Esophagus squamous epithelium (tissue), 5 donors: ENCODE data around the gene ASPRV1. TPM values are rescaled to one million over a fixed set of nuclear protein-coding genes. Genes with fewer than 3 reads are reported as not detected.

Experiments used
- DNase-seq: peaks from one replicate; lab custom pipeline; 2025; lab: John Stamatoyannopoulos, UW
- H3K27ac ChIP-seq, 4 donors: fragments of 200-600 bp; sonication (generic); one replicate each; pipeline ENCODE4 v1.5.1; 2016 to 2019; ENCODE audit warnings: mild to moderate bottlenecking in 1 of 4
- H3K27me3 ChIP-seq, 4 donors: fragments of 200-600 bp; sonication (generic); 1 replicate in 3 of 4; 2 replicates in 1 of 4; pipeline versions ENCODE4 v1.5.1 to v1.6.0; 2017 to 2021; ENCODE audit warnings: antibody characterized with exemption in 1 of 4
- H3K36me3 ChIP-seq, 3 donors: fragments of 200-600 bp; sonication (generic); one replicate each; pipeline ENCODE4 v1.5.1; 2016 to 2019
- H3K4me1 ChIP-seq, 3 donors: fragments of 200-600 bp; sonication (generic); one replicate each; pipeline ENCODE4 v1.5.1; 2017 to 2019
- H3K4me3 ChIP-seq, 4 donors: fragments of 200-600 bp; sonication (generic); 1 replicate in 3 of 4; 2 replicates in 1 of 4; pipeline ENCODE4 v1.5.1; 2016 to 2019; ENCODE audit warnings: mild to moderate bottlenecking in 2 of 4, moderate library complexity in 1 of 4
- H3K9me3 ChIP-seq, 3 donors: fragments of 200-600 bp; sonication (generic); one replicate each; pipeline ENCODE4 v1.5.1; 2016 to 2019
- CTCF ChIP-seq, 6 experiments: fragments of 450-650 bp in 4 of 6; fragments of 200-600 bp in 2 of 6; sonication (generic) in 2 of 6; IDR thresholded peaks; one replicate each; pipeline ENCODE4 v1.5.1; 2016 to 2019; ENCODE audit warnings: antibody characterized with exemption in 6 of 6, mild to moderate bottlenecking in 4 of 6, moderate library complexity in 4 of 6
- POLR2A ChIP-seq, 4 donors: fragments of 450-650 bp; IDR thresholded peaks; one replicate each; pipeline ENCODE4 v1.6.1; 2017; ENCODE audit warnings: antibody characterized with exemption in 4 of 4, mild to moderate bottlenecking in 4 of 4, moderate library complexity in 3 of 4
- WGBS, 2 donors: methylation state at CpG; one replicate each; pipeline ENCODE4 v1.1.5; 2018; 5-methylcytosine and 5-hydroxymethylcytosine counted together
- intact Hi-C: fragments of 100-400 bp; cut with DNase I; formaldehyde crosslinking; loops from one replicate; pipeline ENCODE4 v1.15.0; 2022
- total RNA-seq, 4 donors: library from RNA; depleted of rRNA; stranded (reverse); fragments of >200 nt; gene quantifications; one replicate each; pipeline ENCODE4 v1.1.0, GENCODE V29; 2016
- donor health status: DM: yes; HTN: yes; CAD: no.

The ASPRV1 gene
- total RNA-seq, 4 donors from 2014 or later = 0.18 to 1.5 (median 0.34) TPM

DNA sequence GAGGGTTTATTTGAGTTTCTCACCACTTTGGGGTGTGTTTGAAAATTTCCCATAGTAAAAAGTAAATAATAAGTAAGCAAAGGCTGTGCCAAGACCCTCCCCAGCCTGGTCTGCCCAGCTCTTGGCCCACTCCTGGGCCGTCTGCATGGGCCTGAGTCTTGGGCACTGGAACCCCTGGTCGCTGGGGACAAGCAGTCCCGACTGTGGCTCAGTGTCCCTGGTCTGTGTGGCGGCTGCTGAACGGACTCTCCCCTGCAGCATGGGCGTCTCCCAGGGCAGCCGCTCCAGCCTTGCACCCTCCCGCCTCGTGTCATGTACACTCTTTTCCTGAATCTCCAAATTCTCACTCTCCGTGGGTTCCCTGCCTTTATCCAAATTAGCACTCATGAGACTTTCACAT lies 7.2 kb upstream of the ASPRV1 start:
- TF ChIP-seq CTCF (IDR thresholded peaks at IDR 0.05) (no peak), POLR2A (IDR thresholded peaks at IDR 0.05) (no peak)
- DNase-seq = no peak
- intact Hi-C loops = no loop called here
- Histone ChIP-seq H3K4me3 (no peak overlapping the region), H3K27me3 (no peaks in the 10 kb centered on the region), H3K27ac (no peak overlapping the region), H3K9me3 (no peaks in the 10 kb centered on the region), H3K36me3 (no peaks in the 10 kb centered on the region), H3K4me1 (peaks cover 0 to 8% (median 0%) of the 10 kb centered on the region in 3 donors)
- WGBS, 2 donors = 72 to 82% methylated on average over 8 to 10 of the region's 10 CpGs

DNA sequence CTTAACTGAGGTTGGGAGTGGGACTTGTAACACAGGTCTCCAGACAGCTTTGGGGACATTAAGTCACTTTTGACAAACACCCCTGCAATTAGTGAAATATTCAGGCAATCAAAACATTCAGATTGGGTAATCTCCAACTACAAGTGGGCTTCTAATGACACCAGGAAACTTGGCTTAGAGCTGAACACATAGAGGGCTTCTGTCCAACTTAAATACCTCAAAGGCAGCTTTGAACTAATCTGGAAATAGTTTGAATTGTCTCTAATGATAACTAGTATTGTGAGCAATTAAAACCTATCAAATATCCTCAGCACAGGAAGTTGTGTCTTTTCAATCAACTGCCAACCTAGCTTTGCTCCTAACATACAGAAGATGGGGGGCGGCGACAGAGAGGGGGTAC lies 5.1 kb upstream of the ASPRV1 start:
- Histone ChIP-seq H3K9me3 (no peaks in the 10 kb centered on the region), H3K27me3 (no peaks in the 10 kb centered on the region), H3K4me1 (peaks cover 0 to 8% (median 0%) of the 10 kb centered on the region in 3 donors), H3K36me3 (no peaks in the 10 kb centered on the region), H3K27ac (no peak overlapping the region), H3K4me3 (no peak overlapping the region)
- no peak for DNase-seq
- no peak for TF ChIP-seq CTCF (IDR thresholded peaks at IDR 0.05)
- TF ChIP-seq POLR2A (IDR thresholded peaks at IDR 0.05) = no peak
- 57 to 67% methylated on average over 2 of the region's 2 CpGs for WGBS, 2 donors
- intact Hi-C loops = no loop called here

DNA sequence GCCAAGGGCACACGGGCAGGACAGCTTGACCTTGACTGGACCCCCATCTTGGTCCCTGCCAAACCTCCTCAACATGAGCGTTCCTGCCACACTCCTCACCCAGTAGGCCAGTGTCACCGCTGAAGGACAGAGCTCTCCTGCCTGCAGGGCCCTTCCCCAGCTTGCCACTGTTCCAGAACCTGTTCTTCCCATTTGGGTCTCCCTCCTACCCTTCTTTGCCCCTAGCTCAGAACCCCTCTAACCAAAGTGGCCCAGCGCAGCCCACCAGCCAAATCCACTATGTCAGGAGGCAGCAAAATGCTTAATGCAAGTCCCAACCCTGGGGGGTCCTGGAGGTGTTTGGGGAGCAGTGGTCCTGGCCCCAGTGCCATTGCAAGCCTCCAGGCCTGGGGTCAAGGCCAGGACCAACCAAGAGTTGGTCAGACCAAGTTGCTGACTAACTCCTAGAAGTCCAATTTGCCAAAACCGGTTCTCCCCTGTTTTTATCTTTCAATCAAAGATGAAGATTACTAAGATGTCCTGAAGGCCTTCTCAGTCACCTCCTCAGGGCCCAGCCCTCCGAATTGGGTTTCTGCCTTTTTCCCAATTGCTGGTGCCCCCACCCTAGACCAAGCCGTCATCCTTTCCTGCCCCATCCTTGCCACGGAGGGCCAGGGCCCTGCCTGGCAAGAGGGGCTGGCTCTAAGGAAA lies 4.5 kb upstream of the ASPRV1 start:
- TF ChIP-seq CTCF (IDR thresholded peaks at IDR 0.05) (no peak), POLR2A (IDR thresholded peaks at IDR 0.05) (no peak)
- DNase-seq = no peak
- Histone ChIP-seq H3K9me3 (no peaks in the 10 kb centered on the region), H3K4me1 (peaks cover 0 to 8% (median 0%) of the 10 kb centered on the region in 3 donors), H3K4me3 (no peak overlapping the region), H3K36me3 (no peaks in the 10 kb centered on the region), H3K27ac (no peak overlapping the region), H3K27me3 (no peaks in the 10 kb centered on the region)
- intact Hi-C loops = no loop called here
- WGBS, 2 donors = 84 to 86% methylated on average over 6 to 8 of the region's 8 CpGs

- Histone ChIP-seq H3K27ac (no peak overlapping the region), H3K4me3 (no peak overlapping the region), H3K27me3 (no peaks in the 10 kb centered on the region), H3K4me1 (peaks cover 0 to 8% (median 0%) of the 10 kb centered on the region in 3 donors), H3K36me3 (no peaks in the 10 kb centered on the region), H3K9me3 (no peaks in the 10 kb centered on the region)
- intact Hi-C loops = no loop called here
- 61 to 62% methylated on average over 4 to 5 of the region's 7 CpGs for WGBS, 2 donors
- TF ChIP-seq POLR2A (IDR thresholded peaks at IDR 0.05) (no peak), CTCF (IDR thresholded peaks at IDR 0.05) (no peak)
- DNase-seq = no peak
Measured at GRCh38 chr2:69964353-69964841, 3.0 kb upstream of the ASPRV1 start.

DNA sequence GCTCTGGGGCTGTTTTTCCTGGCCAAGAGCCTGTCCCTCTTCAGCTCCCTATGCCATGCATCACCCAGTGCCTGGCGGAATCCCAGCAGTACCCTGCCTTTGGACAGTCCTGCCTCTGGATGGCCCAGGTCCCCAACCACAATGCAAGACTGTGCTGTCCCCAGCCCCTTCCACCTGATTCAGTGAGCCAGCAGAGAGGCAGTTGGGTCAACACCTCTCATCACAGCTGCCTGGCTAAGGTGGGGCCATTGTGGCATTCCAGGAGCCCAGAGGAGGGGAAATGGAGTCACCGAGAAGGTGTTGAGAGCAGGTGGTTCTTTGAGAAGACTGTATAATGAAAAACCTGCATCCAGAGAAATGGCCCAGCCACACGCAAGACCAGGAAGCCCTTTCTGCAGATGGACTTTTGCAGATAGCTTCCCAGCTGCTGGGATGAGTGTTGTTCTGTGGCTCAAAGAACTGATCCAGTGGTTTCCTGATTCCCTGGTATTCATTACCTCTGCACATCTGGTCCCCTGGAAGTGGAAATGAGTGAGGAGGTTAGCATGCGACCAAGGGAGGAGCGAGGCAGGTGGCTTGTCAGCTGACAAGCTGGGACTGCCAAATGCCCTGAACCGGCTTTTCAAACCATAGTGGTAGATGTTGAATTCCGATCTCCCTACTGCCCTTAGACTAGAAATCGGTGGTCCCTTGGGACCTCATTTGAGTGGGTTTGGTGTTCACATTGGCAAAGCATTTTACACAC lies 1.7 kb upstream of the ASPRV1 start:
- intact Hi-C loops = no loop called here
- H3K36me3 ChIP-seq = no peaks in the 10 kb centered on the region
- no peaks in the 10 kb centered on the region for H3K9me3 ChIP-seq
- no peaks in the 10 kb centered on the region for H3K27me3 ChIP-seq
- no peak for DNase-seq
- no peak overlapping the region for H3K4me3 ChIP-seq
- TF ChIP-seq POLR2A (IDR thresholded peaks at IDR 0.05) (no peak), CTCF (IDR thresholded peaks at IDR 0.05) (no peak)
- WGBS, 2 donors = 86 to 97% methylated on average over 7 to 8 of the region's 8 CpGs
- peaks cover 0 to 8% (median 0%) of the 10 kb centered on the region in 3 donors for H3K4me1 ChIP-seq
- no peak overlapping the region for H3K27ac ChIP-seq
